SKM-1 treated with dmso at 0.1 percent for 144 hours (cell line): ENCODE results near the gene KCND1.
"Not testable (repeated sequence)": the region's sequence is repeated elsewhere in the genome, so short reads cannot be mapped to it uniquely, and the experiment has no call there.

Source experiments
- DNase-seq: peaks from one replicate; lab custom pipeline; 2025; ENCODE audit not compliant: unreplicated experiment; lab: John Stamatoyannopoulos, UW

The KCND1 gene

GRCh38 chrX:48971249-48972219 is at the start of gene KCND1:
Gene KCND1 (minus strand): TSS chrX:48971844. CDS start chrX:48970271, 1,573 bp downstream.
- no peak for DNase-seq

DNA sequence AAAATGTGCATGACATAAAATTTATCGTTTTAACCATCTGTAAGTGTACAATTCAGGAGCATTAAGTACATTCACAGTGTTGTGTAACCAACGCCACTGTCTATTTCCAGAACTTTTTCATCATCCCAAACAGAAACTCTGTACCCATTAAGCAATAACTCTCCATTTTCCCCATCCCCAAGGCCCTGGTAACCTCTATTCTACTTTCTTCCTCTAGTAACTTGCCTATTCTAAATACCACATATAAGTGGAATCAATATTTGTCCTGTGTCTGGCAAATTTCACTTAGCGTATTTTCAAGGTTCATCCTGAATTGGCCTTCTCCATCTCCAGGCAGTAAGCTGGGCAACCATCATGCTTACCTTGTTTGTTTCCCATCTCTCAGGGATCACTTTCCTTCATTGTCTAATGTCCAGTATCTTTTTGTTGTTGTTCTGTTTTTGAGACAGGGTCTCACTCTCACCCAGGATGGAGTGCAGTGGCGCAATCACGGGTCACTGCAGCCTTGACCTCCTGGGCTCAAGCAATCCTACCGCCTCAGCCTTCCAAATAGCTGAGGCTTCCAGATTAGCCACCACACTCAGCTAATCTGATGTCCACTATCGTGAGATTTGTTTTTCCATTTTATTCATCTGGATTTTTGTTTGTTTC is 48.1 kb upstream of the KCND1 start:
- DNase-seq = no peak

DNA sequence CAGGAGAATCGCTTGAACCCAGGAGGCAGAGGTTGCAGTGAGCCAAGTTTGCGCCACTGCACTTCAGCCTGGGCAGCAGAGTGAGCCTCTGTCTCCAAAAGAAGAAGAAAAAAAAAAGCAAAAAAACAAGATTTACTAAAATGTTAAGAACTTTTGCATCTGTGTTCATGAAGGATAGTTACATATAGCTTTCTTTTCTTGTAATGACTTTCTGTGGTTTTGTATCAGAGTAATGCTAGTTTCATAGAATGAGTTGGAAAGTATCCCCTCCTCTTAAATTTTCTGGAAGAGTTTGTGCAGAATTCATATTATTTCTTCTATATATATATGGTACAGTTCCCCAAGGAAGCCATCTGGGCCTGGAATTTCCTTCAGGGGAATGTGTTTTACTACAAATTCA is 47.4 kb upstream of the KCND1 start:
- no peak for DNase-seq

DNA sequence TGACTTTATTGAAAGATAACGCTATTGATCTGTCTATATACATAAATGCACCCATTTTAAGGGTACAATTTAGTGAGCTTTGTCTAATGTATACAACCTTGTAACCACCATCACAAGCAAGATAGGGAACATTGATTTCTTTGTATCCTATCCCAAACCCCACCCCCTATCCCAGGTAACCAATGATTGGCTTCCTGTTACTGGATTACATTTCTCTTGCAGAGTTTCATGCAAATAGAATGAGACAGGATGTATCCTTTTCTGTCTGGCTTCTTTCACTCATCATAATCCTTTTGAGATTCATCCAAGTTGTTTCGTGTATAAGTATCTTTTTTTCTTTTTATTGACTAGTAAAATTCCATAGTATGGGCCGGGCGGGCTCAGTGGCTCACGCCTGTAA is 32.1 kb upstream of the KCND1 start:
- DNase-seq = no peak

GRCh38 chrX:49002091-49002935 is 30.7 kb upstream of the KCND1 start, which contains the start of gene GRIPAP1:
Gene GRIPAP1 (minus strand): TSS chrX:49002264. CDS start chrX:49002229, 35 bp downstream.
- DNase-seq = peak; percentile 73

DNA sequence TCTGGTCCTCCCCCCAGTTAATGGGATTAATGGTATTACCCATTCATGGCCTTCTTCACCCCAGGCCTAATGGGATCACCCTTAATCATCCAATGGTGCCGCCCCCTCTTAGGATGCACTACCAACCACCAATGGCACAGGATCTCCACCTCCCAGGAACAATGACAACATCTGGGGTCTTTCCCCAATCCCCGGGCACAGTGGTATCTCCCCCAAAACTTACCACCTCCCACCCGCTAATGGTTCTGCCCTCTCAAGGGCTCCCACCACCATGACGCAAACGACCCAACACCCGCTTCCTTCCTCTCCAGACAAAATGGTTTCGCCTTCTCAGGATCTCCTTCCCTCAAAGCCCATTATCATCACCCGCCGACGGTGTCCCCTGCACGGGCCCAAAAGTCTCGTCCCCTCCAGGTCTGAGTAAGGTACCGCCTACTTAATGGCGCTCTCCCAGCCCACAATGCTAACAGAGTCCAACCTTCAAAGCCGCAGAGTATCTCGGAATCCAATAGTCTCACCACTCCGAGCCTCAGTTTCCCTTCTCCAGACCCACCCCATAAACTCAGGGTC is 30.0 kb upstream of the KCND1 start:
- no peak for DNase-seq

DNA sequence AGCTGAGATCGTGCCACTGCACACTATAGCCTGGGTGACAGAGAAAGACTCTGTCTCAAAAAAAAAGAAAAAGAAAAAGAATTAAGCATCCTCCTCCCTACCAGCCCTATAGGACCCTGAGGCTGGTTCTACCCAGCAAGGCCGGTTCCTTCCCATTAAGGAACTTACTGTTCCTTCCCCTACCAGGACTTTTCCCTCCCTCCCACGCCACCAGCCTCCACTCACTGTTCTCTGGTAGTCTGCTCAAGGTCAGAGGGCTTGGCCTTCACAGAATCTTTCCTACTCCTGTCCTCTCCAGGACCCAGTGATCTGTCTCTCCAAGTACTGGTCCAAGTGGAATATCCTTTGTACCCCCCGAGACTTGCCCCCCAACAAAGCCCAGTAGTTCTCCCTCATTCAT is 29.0 kb upstream of the KCND1 start:
- no peak for DNase-seq

GRCh38 chrX:48999030-48999429 is 27.4 kb upstream of the KCND1 start:
- no peak for DNase-seq

GRCh38 chrX:48998391-48998790 is 26.7 kb upstream of the KCND1 start:
- no peak for DNase-seq

- DNase-seq = no peak
These were observed 26.2 kb upstream of the KCND1 start for GRCh38 chrX:48997865-48998264.

GRCh38 chrX:48997455-48997854 is 25.8 kb upstream of the KCND1 start:
- no peak for DNase-seq

- DNase-seq = no peak
These were observed 25.3 kb upstream of the KCND1 start for GRCh38 chrX:48996969-48997368.

DNA sequence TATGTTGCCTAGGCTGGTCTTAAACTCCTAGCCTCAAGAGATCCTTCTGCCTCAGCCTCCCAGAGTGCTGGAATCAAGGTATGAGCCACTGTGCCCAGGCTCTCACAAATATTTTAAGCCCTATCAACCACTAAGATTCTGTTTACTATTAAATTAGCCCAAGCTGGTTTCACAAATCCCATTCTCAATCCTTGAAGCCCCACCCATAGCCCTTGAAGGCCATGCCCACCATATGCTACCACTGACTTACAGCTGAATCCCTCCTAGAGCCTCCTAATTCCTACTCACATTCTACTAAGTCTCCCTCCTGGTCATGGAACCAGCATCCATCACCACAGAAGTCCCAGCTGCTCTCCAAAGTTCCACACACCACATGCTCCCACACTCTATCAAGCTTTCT is 20.7 kb upstream of the KCND1 start:
- no peak for DNase-seq

GRCh38 chrX:48989483-48989882 is 17.8 kb upstream of the KCND1 start:
- no peak for DNase-seq

GRCh38 chrX:48983896-48984295 is 12.3 kb upstream of the KCND1 start:
- no peak for DNase-seq

DNA sequence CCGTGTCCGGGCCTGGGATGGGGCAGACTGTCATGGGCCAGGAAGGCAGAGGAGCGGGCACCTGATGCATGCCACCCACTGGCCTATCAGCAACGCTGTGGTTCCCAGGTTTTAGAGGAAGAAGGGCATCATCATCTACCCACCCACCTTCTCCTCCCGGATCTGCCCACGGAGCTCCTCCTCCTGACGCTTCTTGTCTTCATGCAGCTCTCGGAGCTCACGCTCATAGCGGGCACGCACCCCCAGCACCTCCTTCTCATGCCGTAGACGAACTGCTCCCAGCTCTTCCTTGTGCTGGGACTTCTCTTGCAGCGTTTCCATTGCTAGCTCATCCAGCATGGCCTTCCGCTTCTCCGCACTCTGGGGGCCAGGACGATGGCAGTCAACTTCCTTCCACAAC is 11.4 kb upstream of the KCND1 start:
- DNase-seq = no peak

GRCh38 chrX:48981178-48981577 is 9.5 kb upstream of the KCND1 start:
- DNase-seq = no peak

GRCh38 chrX:48980341-48980740 is 8.7 kb upstream of the KCND1 start:
- not testable (repeated sequence) for DNase-seq

- no peak for DNase-seq
These were observed 6.6 kb upstream of the KCND1 start for GRCh38 chrX:48978226-48978625.

DNA sequence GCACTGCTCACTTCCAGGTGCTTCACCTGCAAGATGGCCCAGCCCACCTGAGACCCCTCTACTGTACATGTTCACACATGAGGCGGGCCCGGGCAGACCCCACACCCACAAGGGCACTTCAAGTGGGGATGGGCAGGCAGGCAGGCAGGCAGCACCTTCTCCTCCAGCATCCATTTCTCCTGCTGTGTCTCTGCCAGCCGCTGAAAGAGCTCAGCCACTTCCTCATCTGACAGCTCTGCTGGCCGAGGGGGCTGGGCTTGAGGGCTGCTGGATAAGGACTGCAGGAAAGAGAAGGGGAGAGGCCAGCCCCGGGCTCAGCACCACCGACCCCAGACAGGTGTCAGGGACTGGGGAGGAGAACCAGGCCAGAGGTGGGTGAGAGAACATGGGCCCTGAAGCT is 4.4 kb upstream of the KCND1 start:
- peak; percentile 0 for DNase-seq

- no peak for DNase-seq
These were observed 3.9 kb upstream of the KCND1 start for GRCh38 chrX:48975541-48975940.
